Measurements from ENCODE around the gene RBM44.

The RBM44 gene

GRCh38 chr2:237869343-237870102, 70.9 kb downstream of the RBM44 start:
- TF ChIP-seq CTCF (IDR thresholded peaks at IDR 0.05; ENCODE audit: borderline replicate concordance, control extremely low read depth, extremely low read depth, insufficient read depth, missing control alignments): no peak
- in situ Hi-C loops (cut with MboI; ENCODE audit: low sequenced_read_pairs, unreplicated experiment): no loop called here
- DNase-seq (ENCODE audit: low spot score): no peak

GRCh38 chr2:237870126-237870525, 71.5 kb downstream of the RBM44 start:
- in situ Hi-C loops (cut with MboI; ENCODE audit: low sequenced_read_pairs, unreplicated experiment): no loop called here
- no peak for TF ChIP-seq CTCF (IDR thresholded peaks at IDR 0.05; ENCODE audit: borderline replicate concordance, control extremely low read depth, extremely low read depth, insufficient read depth, missing control alignments)
- DNase-seq (ENCODE audit: low spot score): no peak

GRCh38 chr2:237870754-237871651, 72.4 kb downstream of the RBM44 start:
- no peak for TF ChIP-seq CTCF (IDR thresholded peaks at IDR 0.05; ENCODE audit: borderline replicate concordance, control extremely low read depth, extremely low read depth, insufficient read depth, missing control alignments)
- no peak for DNase-seq (ENCODE audit: low spot score)
- in situ Hi-C loops (cut with MboI; ENCODE audit: low sequenced_read_pairs, unreplicated experiment): no loop called here

GRCh38 chr2:237872178-237872887, 73.8 kb downstream of the RBM44 start:
- no peak for DNase-seq (ENCODE audit: low spot score)
- in situ Hi-C loops (cut with MboI; ENCODE audit: low sequenced_read_pairs, unreplicated experiment): no loop called here
- TF ChIP-seq CTCF (IDR thresholded peaks at IDR 0.05; ENCODE audit: borderline replicate concordance, control extremely low read depth, extremely low read depth, insufficient read depth, missing control alignments): no peak

GRCh38 chr2:237873421-237873831, 74.8 kb downstream of the RBM44 start:
- no peak for TF ChIP-seq CTCF (IDR thresholded peaks at IDR 0.05; ENCODE audit: borderline replicate concordance, control extremely low read depth, extremely low read depth, insufficient read depth, missing control alignments)
- in situ Hi-C loops (cut with MboI; ENCODE audit: low sequenced_read_pairs, unreplicated experiment): no loop called here
- DNase-seq (ENCODE audit: low spot score): no peak

GRCh38 chr2:237873897-237874551, 75.4 kb downstream of the RBM44 start:
- no peak for TF ChIP-seq CTCF (IDR thresholded peaks at IDR 0.05; ENCODE audit: borderline replicate concordance, control extremely low read depth, extremely low read depth, insufficient read depth, missing control alignments)
- in situ Hi-C loops (cut with MboI; ENCODE audit: low sequenced_read_pairs, unreplicated experiment): no loop called here
- no peak for DNase-seq (ENCODE audit: low spot score)
